ENCODE results near the gene ATP8A2. TPM values are rescaled to one million over a fixed set of nuclear protein-coding genes. Genes with fewer than 3 reads are reported as not detected.
"Not testable (repeated sequence)": the region's sequence is repeated elsewhere in the genome, so short reads cannot be mapped to it uniquely, and the experiment has no call there.

Gene ATP8A2
- total RNA-seq, 4 donors from 2014 or later: 0.13 to 0.24 (median 0.20) TPM

DNA sequence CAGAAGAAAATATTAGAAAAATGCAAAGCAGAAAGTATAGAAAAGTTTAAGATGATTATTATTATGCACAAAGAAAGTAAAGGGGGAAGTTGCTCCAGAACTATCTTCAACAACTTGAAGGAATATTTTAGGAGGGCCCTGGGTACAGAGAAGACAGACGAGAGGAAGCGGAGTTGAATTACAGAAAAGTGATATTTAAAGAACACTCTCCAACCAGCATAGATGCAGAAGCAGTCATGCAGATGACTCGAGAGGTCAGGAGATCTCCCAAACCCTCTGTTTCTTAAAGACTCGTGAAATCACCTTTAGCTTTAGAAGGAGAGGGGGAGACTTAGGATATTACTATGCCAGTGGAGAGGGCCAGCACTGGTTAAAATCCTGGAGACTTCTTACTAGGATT is 688.6 kb downstream of the ATP8A2 start:
- Histone ChIP-seq H3K4me1 (no peaks in the 10 kb centered on the region), H3K4me3 (no peak overlapping the region), H3K27me3 (peaks cover 7% of the 10 kb centered on the region), H3K9me3 (no peaks in the 10 kb centered on the region), H3K36me3 (no peaks in the 10 kb centered on the region), H3K27ac (no peak overlapping the region)
- no peak for DNase-seq (ENCODE audit: low spot score in 2 of 2)
- no peak for TF ChIP-seq POLR2A (IDR thresholded peaks at IDR 0.05)
- TF ChIP-seq, protein P1, sequence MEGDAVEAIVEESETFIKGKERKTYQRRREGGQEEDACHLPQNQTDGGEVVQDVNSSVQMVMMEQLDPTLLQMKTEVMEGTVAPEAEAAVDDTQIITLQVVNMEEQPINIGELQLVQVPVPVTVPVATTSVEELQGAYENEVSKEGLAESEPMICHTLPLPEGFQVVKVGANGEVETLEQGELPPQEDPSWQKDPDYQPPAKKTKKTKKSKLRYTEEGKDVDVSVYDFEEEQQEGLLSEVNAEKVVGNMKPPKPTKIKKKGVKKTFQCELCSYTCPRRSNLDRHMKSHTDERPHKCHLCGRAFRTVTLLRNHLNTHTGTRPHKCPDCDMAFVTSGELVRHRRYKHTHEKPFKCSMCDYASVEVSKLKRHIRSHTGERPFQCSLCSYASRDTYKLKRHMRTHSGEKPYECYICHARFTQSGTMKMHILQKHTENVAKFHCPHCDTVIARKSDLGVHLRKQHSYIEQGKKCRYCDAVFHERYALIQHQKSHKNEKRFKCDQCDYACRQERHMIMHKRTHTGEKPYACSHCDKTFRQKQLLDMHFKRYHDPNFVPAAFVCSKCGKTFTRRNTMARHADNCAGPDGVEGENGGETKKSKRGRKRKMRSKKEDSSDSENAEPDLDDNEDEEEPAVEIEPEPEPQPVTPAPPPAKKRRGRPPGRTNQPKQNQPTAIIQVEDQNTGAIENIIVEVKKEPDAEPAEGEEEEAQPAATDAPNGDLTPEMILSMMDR (IDR thresholded peaks at IDR 0.05): no peak
- no peak for TF ChIP-seq POLR2AphosphoS5 (IDR thresholded peaks at IDR 0.05)
- no peak for TF ChIP-seq EP300 (IDR thresholded peaks at IDR 0.05)
- 88% methylated on average over 4 of the region's 4 CpGs for WGBS

DNA sequence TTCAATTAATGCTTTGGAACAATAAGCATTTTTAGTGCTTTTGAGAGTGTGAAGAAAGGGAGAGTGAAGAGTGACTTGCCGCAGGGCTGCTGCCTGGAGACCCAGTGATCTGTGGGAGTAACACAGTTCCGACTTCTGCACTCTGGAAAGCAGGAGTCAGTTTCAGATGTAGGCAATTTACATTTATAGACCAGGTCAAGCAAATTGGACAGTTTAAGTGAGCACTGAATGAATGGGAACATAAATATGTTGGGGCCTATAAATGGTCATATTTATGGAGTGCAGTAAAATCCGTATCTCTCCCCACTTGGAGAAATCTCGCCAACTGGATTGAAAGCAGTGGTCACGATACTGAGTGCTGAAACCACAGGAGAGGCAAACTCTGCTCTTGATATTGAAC is 689.5 kb downstream of the ATP8A2 start:
- 85% methylated on average over 5 of the region's 5 CpGs for WGBS
- no peak for TF ChIP-seq POLR2A (IDR thresholded peaks at IDR 0.05)
- TF ChIP-seq EP300 (IDR thresholded peaks at IDR 0.05): no peak
- TF ChIP-seq POLR2AphosphoS5 (IDR thresholded peaks at IDR 0.05): no peak
- TF ChIP-seq, protein P1 (IDR thresholded peaks at IDR 0.05): no peak
- DNase-seq (ENCODE audit: low spot score in 2 of 2): no peak

DNA sequence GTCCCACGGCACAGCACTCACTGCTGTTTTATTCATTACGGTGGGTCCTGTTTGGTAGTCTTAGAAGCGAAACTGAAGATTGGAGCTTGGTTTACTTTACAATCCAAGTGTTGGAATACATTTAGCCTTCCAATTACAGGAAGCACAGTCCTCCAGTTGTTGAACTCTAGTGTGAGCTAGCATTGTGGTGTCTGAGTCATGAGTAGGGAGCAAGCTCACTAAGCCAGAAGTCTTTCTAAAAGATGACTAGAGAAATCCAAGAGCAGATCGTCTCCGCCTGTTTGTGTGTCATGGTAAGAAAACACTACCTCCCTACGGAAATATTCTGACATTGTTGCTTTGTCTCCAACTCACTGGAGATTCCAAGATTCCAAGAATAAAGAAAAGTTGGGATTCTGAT is 690.2 kb downstream of the ATP8A2 start:
- Histone ChIP-seq H3K36me3 (no peaks in the 10 kb centered on the region), H3K4me1 (no peaks in the 10 kb centered on the region), H3K27me3 (peaks cover 6% of the 10 kb centered on the region), H3K27ac (no peak overlapping the region), H3K9me3 (no peaks in the 10 kb centered on the region), H3K4me3 (no peak overlapping the region)
- TF ChIP-seq POLR2A (IDR thresholded peaks at IDR 0.05) (no peak), POLR2AphosphoS5 (IDR thresholded peaks at IDR 0.05) (no peak)
- TF ChIP-seq, protein P1 (IDR thresholded peaks at IDR 0.05): no peak
- no peak for DNase-seq (ENCODE audit: low spot score in 2 of 2)
- WGBS: 76% methylated on average over 6 of the region's 6 CpGs

More for the DNA sequence above, 689.5 kb downstream of the ATP8A2 start:
- Histone ChIP-seq H3K27ac (no peak overlapping the region), H3K36me3 (no peaks in the 10 kb centered on the region), H3K27me3 (peaks cover 7% of the 10 kb centered on the region), H3K4me3 (no peak overlapping the region), H3K4me1 (no peaks in the 10 kb centered on the region), H3K9me3 (no peaks in the 10 kb centered on the region)

DNA sequence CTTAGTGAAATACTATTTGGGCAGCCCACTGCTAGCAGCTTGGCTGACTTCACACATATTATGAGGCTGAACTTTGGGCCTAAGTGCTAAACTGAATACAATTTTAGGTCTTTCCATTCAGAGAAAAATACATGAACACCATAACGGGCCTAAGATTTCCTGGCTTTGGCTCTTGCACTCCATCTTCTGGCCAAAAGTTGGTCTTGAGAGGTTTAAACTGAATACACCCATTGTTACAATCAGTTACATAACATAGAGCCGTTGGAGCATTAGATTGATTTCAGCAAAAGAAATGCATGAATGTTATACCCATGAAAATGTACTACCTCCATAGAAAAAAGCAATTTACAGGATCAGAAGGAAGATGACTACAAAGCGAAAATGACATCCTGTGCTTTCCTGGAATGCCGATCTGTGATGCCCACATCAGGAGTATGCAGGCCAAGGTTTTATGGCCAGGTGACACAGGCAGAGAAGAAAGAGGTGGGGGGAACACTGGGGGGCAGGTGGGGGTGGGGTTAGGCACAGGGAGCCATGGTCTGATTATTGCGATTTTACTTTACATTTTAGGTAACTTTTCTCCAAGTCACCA is 691.2 kb downstream of the ATP8A2 start:
- H3K27ac ChIP-seq: no peak overlapping the region
- no peak overlapping the region for H3K4me3 ChIP-seq
- 59% methylated on average over 5 of the region's 5 CpGs for WGBS
- no peak for TF ChIP-seq POLR2A (IDR thresholded peaks at IDR 0.05)
- TF ChIP-seq, protein P1 (IDR thresholded peaks at IDR 0.05): peak in 1 of 2 donors; percentile 56
- no peaks in the 10 kb centered on the region for H3K4me1 ChIP-seq
- peaks cover 4% of the 10 kb centered on the region for H3K27me3 ChIP-seq
- no peaks in the 10 kb centered on the region for H3K36me3 ChIP-seq
- no peak for DNase-seq (ENCODE audit: low spot score in 2 of 2)
- H3K9me3 ChIP-seq: no peaks in the 10 kb centered on the region

DNA sequence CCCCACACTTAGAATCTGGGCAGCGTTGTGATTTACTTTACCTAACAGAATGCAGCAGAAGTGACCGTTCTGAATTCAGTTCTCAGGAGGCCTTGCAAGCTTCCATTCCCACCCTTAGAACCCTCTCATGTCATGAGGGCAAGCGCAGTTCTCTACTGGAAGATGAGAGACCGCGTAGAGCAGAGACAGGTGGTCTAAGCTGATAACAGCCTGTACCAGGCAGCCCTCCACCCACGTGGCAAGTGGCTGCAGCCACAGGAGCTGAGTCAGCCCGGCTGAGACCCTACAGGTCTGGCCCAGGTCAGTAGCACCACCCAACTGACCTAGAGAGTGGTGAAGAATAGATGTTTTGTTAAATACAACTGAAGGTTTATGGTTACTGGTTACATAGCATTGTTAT is 694.7 kb downstream of the ATP8A2 start:
- H3K4me1 ChIP-seq; H3K27me3 ChIP-seq; DNase-seq (ENCODE audit: low spot score in 2 of 2); H3K36me3 ChIP-seq; H3K27ac ChIP-seq; H3K4me3 ChIP-seq; H3K9me3 ChIP-seq: not testable (repeated sequence)
- WGBS: 74% methylated on average over 7 of the region's 7 CpGs

DNA sequence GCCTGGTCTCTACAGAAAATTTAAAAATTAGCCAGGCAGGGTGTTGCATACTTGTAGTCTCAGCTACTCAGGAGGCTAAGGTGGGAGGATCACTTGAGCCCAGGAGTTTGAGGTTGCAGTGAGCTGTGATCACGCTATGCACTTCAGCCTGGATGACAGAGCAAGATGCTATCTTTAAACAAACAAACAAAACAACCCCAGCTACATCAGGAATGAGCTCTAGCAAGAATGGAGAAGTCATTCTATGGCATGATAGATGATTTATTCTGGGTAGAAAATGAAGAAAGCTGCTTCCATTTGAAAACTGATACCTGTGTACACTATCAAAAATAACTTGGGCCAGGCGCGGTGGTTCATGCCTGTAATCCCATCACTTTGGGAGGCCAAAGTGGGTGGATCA is 695.8 kb downstream of the ATP8A2 start:
- Histone ChIP-seq H3K9me3 (no peaks in the 10 kb centered on the region), H3K27me3 (no peaks in the 10 kb centered on the region), H3K27ac (no peak overlapping the region), H3K4me1 (no peaks in the 10 kb centered on the region), H3K36me3 (no peaks in the 10 kb centered on the region), H3K4me3 (no peak overlapping the region)
- TF ChIP-seq POLR2A (IDR thresholded peaks at IDR 0.05): no peak
- TF ChIP-seq, protein P1 (IDR thresholded peaks at IDR 0.05): no peak
- no peak for TF ChIP-seq POLR2AphosphoS5 (IDR thresholded peaks at IDR 0.05)
- no peak for TF ChIP-seq EP300 (IDR thresholded peaks at IDR 0.05)
- no peak for DNase-seq (ENCODE audit: low spot score in 2 of 2)
- 93% methylated on average over 3 of the region's 3 CpGs for WGBS

DNA sequence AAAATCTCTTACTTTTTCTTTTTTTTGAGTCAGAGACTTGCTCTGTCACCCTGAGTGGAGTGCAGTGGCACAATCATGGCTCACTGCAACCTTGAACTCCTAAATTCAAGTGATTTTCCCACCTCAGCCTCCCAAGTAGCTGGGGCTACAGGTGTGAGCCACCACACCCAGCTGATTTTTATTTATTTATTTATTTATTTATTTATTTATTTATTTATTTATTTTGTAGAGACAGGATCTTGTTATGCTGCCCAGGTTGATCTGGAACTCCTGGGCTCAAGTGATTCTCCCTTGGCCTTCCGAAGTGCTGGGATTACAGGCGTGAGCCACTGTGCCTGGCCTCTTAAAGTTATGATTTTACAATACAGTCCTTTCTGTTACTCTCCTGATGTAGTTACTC is 696.6 kb downstream of the ATP8A2 start:
- not testable (repeated sequence) for H3K27me3 ChIP-seq; DNase-seq (ENCODE audit: low spot score in 2 of 2); H3K4me3 ChIP-seq; H3K4me1 ChIP-seq; H3K9me3 ChIP-seq; H3K36me3 ChIP-seq; H3K27ac ChIP-seq
- WGBS: 94% methylated on average over 2 of the region's 2 CpGs

DNA sequence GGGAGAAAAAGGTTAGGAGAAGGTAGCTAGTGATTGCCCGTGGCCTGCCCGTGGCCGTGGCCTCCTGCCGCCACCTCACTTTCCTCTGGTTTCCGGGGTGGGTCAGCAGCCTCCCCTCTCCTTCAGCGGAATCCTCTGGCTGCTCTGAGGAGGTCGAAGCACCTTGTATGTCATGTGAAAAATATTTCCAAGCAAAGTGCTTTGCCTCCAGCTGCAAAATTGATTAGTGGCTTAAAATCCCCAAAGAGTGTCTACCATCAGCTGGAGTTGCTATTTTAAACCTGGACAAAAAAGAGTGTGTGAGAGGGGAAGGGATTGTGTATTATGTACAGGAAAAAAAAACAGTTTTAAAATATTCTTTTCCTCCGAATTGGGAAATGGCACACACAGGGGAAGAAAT is 697.9 kb downstream of the ATP8A2 start:
- H3K27me3 ChIP-seq; H3K27ac ChIP-seq; H3K9me3 ChIP-seq; DNase-seq (ENCODE audit: low spot score in 2 of 2); H3K4me1 ChIP-seq; H3K36me3 ChIP-seq; H3K4me3 ChIP-seq: not testable (repeated sequence)
- 73% methylated on average over 8 of the region's 8 CpGs for WGBS
